ENCODE results near the gene WDR7. TPM values are rescaled to one million over a fixed set of nuclear protein-coding genes. Genes with fewer than 3 reads are reported as not detected.

The WDR7 gene
- total and polyA plus RNA-seq, 2 experiments from 2014 or later: 5.9 to 19.0 TPM

DNA sequence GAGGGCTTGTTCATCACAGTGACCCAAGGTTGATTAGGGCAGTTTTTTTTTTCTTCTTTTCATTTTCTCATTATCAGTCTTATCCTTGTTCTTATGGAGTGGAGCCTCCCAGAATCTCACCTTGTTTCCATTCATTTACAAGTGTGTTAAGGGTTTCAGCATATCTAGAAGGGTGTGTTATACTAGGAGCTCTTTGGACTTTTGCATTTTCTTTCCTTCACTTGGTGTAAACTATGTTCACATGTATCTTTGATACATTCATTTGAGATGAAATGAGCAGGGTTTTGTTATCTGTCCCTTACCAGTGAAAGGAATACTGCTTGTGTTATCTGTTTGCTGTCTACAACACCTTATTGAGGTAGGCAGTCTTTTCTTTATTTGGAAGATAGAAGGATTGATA, 96.7 kb downstream of the WDR7 start:
- no peak overlapping the region for H3K4me2 ChIP-seq
- DNase-seq (ENCODE audit: low spot score): no peak
- H2AFZ ChIP-seq: no peak overlapping the region
- TF ChIP-seq EZH2 (IDR thresholded peaks at IDR 0.05; ENCODE audit: borderline replicate concordance): no peak
- TF ChIP-seq, protein P1, sequence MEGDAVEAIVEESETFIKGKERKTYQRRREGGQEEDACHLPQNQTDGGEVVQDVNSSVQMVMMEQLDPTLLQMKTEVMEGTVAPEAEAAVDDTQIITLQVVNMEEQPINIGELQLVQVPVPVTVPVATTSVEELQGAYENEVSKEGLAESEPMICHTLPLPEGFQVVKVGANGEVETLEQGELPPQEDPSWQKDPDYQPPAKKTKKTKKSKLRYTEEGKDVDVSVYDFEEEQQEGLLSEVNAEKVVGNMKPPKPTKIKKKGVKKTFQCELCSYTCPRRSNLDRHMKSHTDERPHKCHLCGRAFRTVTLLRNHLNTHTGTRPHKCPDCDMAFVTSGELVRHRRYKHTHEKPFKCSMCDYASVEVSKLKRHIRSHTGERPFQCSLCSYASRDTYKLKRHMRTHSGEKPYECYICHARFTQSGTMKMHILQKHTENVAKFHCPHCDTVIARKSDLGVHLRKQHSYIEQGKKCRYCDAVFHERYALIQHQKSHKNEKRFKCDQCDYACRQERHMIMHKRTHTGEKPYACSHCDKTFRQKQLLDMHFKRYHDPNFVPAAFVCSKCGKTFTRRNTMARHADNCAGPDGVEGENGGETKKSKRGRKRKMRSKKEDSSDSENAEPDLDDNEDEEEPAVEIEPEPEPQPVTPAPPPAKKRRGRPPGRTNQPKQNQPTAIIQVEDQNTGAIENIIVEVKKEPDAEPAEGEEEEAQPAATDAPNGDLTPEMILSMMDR (IDR thresholded peaks at IDR 0.05; ENCODE audit: poor library complexity): no peak
- no peak for TF ChIP-seq EZH2phosphoT487 (IDR thresholded peaks at IDR 0.05; ENCODE audit: low read depth, severe bottlenecking, unreplicated experiment)
- H3K4me3 ChIP-seq: no peak overlapping the region
- no peaks in the 10 kb centered on the region for H3K79me2 ChIP-seq
- H3K36me3 ChIP-seq (replicated peaks; ENCODE audit: insufficient read depth, low read depth): no peaks in the 10 kb centered on the region
- no peaks in the 10 kb centered on the region for H3K27me3 ChIP-seq
- H3K4me1 ChIP-seq (ENCODE audit: insufficient read depth): no peaks in the 10 kb centered on the region
- no peak overlapping the region for H3K27ac ChIP-seq
- H4K20me1 ChIP-seq (ENCODE audit: insufficient read depth, poor library complexity, severe bottlenecking): no peaks in the 10 kb centered on the region
- H3K9me3 ChIP-seq (ENCODE audit: low read depth): no peaks in the 10 kb centered on the region
- H3K9me2 ChIP-seq (replicated peaks; ENCODE audit: insufficient read depth): no peaks in the 10 kb centered on the region

DNA sequence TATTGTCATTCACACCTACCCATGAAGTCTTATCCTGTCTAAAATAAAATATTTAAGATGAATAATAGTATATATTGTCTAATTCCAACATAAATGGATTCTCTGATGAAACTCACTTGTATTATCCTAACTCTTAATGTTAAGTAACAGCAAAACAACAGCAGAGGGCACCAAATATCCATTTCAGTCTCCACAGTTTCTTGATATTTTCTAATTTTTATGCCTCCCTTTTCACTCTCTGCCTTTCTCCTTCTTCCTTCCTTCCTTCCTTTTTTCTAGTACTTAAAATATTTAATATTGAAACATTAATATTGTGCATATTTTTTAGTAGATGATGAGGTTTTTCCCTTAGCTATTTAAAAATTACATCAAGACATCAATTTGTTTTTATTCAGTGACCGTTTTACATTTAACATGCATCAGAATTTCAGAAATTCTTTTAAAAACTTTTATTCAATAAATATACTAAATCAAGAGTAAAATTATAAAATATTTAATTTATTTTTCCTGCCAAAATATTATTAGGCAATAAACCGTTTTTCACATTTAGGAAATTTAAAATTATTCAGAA, 97.6 kb downstream of the WDR7 start:
- Histone ChIP-seq H3K4me3 (no peak overlapping the region), H3K4me2 (no peak overlapping the region), H3K27me3 (no peaks in the 10 kb centered on the region), H3K36me3 (replicated peaks; ENCODE audit: insufficient read depth, low read depth) (no peaks in the 10 kb centered on the region), H3K4me1 (ENCODE audit: insufficient read depth) (no peaks in the 10 kb centered on the region), H3K9me2 (replicated peaks; ENCODE audit: insufficient read depth) (no peaks in the 10 kb centered on the region), H3K27ac (no peak overlapping the region), H3K79me2 (no peaks in the 10 kb centered on the region), H4K20me1 (ENCODE audit: insufficient read depth, poor library complexity, severe bottlenecking) (no peaks in the 10 kb centered on the region), H2AFZ (no peak overlapping the region), H3K9me3 (ENCODE audit: low read depth) (no peaks in the 10 kb centered on the region)
- peak; percentile 61 for DNase-seq (ENCODE audit: low spot score)
- TF ChIP-seq, protein P1 (IDR thresholded peaks at IDR 0.05; ENCODE audit: poor library complexity): peak; percentile 74
- no peak for TF ChIP-seq EZH2 (IDR thresholded peaks at IDR 0.05; ENCODE audit: borderline replicate concordance)
- 50% methylated on average over 2 of the region's 2 CpGs for WGBS (ENCODE audit: low lambda C conversion rate, missing lambda C conversion rate)

DNA sequence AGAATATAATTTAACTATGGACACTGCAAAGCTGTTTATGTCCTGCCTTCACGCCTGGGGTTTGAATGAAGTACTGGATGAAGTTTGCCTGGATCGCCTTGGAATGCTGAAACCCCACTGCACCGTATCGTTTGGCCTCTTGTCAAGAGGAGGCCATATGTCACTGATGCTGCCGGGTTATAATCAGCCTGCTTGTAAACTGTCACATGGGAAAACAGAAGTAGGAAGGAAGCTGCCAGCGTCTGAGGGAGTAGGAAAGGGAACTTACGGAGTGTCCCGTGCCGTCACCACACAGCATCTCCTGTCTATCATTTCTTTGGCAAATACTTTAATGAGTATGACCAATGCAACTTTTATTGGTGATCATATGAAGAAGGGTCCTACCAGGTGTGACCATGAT, 105.8 kb downstream of the WDR7 start:
- H3K4me1 ChIP-seq (ENCODE audit: insufficient read depth): no peaks in the 10 kb centered on the region
- no peaks in the 10 kb centered on the region for H3K9me2 ChIP-seq (replicated peaks; ENCODE audit: insufficient read depth)
- WGBS (ENCODE audit: low lambda C conversion rate, missing lambda C conversion rate): 77% methylated on average over 9 of the region's 9 CpGs
- H2AFZ ChIP-seq: no peak overlapping the region
- no peak overlapping the region for H3K4me2 ChIP-seq
- no peaks in the 10 kb centered on the region for H4K20me1 ChIP-seq (ENCODE audit: insufficient read depth, poor library complexity, severe bottlenecking)
- no peaks in the 10 kb centered on the region for H3K9me3 ChIP-seq (ENCODE audit: low read depth)
- TF ChIP-seq EZH2 (IDR thresholded peaks at IDR 0.05; ENCODE audit: borderline replicate concordance): no peak
- TF ChIP-seq EZH2phosphoT487 (IDR thresholded peaks at IDR 0.05; ENCODE audit: low read depth, severe bottlenecking, unreplicated experiment): no peak
- TF ChIP-seq, protein P1 (IDR thresholded peaks at IDR 0.05; ENCODE audit: poor library complexity): no peak
- H3K27ac ChIP-seq: no peak overlapping the region
- no peaks in the 10 kb centered on the region for H3K79me2 ChIP-seq
- no peaks in the 10 kb centered on the region for H3K27me3 ChIP-seq
- H3K4me3 ChIP-seq: no peak overlapping the region
- H3K36me3 ChIP-seq (replicated peaks; ENCODE audit: insufficient read depth, low read depth): no peaks in the 10 kb centered on the region
- DNase-seq (ENCODE audit: low spot score): no peak

DNA sequence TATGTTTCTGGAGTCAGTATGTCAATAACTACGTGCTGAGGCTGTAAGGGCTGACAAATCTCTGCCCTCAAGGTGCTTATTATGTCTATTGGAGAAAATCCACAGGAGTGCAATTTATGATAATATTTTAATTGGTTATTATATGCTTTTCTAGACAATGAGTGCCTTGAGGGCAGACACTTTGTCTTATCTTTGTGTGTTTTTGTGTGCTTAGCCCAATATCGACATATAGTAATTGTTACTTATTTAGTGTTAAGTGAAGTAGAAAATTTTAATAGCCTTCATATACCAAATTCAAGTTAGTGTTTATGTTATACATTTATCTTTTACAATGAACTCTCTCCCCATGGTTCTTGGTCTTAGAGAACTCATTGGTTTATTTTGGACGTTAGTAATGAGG, 118.9 kb downstream of the WDR7 start:
- no peak overlapping the region for H3K4me2 ChIP-seq
- no peak overlapping the region for H2AFZ ChIP-seq
- TF ChIP-seq EZH2 (IDR thresholded peaks at IDR 0.05; ENCODE audit: borderline replicate concordance): no peak
- TF ChIP-seq, protein P1 (IDR thresholded peaks at IDR 0.05; ENCODE audit: poor library complexity): no peak
- TF ChIP-seq EZH2phosphoT487 (IDR thresholded peaks at IDR 0.05; ENCODE audit: low read depth, severe bottlenecking, unreplicated experiment): no peak
- H3K9me2 ChIP-seq (replicated peaks; ENCODE audit: insufficient read depth): no peaks in the 10 kb centered on the region
- no peaks in the 10 kb centered on the region for H3K79me2 ChIP-seq
- no peak overlapping the region for H3K27ac ChIP-seq
- H3K9me3 ChIP-seq (ENCODE audit: low read depth): no peaks in the 10 kb centered on the region
- no peaks in the 10 kb centered on the region for H4K20me1 ChIP-seq (ENCODE audit: insufficient read depth, poor library complexity, severe bottlenecking)
- H3K4me1 ChIP-seq (ENCODE audit: insufficient read depth): no peaks in the 10 kb centered on the region
- H3K4me3 ChIP-seq: no peak overlapping the region
- H3K36me3 ChIP-seq (replicated peaks; ENCODE audit: insufficient read depth, low read depth): no peaks in the 10 kb centered on the region
- no peak for DNase-seq (ENCODE audit: low spot score)
- 83% methylated on average over 3 of the region's 3 CpGs for WGBS (ENCODE audit: low lambda C conversion rate, missing lambda C conversion rate)
- no peaks in the 10 kb centered on the region for H3K27me3 ChIP-seq
